ENCODE measurements around the gene GFI1B.
"Not testable (repeated sequence)": the region's sequence is repeated elsewhere in the genome, so short reads cannot be mapped to it uniquely, and the experiment has no call there.

The GFI1B gene

DNA sequence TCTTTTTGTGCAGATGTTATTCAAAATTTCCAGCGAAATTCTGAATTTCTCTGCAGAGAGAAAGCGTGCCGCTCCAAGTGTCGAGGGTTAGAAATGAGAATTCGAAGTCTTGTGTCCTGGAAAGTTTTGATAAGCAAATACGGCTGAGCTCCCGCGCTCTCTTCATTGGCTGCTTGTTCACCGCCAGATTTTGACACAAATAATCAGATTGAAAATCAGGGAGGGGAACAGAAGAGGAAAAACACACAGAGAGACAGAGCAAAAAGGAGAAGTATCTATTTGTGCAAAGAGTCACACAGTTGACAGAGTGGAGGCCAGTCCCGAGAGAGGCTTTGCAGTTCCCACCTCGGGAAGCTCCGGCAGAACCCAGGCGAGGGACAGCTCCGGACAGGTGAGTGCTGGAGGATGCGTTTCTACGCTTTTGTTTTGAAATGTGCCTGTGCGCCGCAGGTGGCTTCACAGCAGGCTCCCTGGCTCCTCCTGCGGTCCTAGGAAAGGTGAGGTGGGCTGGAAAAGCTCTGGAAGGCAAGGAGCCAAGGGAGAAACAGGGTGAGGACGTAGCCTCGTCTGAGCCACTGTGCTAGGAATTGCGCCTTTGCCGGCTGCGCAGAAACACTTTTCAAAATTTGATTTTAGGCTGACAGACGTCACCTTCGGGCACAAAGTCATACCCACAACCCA, at the start of gene GFI1B:
Gene GFI1B (plus strand): TSS at position 244 of the 681 bp plus-strand sequence. CDS start 7,985 bp downstream, outside the sequence.
- DNase-seq (ENCODE audit: low spot score), result no peak

DNA sequence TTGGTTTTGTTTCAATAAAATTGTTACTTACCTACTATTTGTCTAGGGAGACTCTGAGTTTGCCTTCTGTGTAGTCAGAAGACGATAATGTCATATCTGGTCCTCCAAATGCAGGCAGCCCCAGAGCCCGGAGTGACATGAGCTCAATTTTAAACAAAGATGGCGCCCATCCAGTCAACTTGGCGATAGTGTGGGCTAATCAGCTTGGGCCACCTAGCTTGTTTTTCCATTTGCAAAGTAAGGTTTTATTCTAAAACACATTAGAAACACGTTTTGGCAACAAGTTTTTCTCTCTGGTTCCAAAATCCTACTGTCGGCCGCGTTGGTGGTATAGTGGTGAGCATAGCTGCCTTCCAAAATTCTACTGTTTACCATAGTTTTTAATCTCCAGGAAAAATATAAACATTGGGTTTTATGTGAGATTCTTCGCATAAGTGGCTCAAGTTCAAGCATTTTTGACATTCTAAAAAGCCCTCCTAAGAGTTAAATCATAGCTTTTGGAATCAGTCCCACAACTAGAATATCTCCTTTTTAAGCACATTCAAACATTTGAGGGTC, 47.2 kb upstream of the GFI1B start:
- no peak for DNase-seq (ENCODE audit: low spot score)

DNA sequence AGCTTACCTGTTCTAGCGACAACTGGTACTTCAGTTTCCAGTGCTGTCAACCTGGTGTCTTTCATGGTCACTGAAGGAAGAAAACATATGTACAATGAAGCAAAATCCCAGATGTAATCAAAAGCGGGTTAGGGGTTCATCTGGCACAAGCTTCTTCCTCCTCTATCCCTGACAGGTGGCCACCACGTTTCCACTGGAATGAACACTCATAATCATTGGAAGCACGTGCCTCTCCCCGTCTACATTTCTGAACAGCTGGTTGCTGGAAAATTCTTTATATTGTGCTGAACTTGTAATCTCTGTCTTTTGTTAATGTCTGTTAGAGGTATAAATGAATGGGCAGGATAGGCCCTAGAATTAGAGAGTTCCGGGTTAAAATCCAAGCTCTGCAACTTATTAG, 43.5 kb upstream of the GFI1B start:
- DNase-seq (ENCODE audit: low spot score), result no peak

DNA sequence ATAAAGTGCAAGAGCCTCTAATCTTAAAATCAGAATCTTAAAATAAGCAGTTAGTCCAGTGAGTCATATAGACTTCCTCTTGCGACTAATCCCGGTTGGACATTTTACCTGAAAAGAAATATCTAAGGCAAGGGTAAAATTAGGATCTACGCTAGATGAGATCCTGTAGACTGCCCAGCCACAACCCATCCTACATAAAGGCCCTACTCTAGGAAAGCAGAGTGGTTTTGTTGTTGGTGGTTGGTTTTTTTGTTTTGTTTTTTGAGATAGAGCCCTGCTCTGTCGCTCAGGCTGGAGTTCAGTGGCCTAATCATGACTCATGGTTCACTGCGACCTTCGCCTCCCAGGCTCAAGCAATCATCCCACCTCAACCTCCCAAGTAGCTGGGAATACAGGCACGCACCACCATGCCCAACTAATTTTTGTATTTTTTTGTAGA, 41.0 kb upstream of the GFI1B start:
- no peak for DNase-seq (ENCODE audit: low spot score)

GRCh38 chr9:132939169-132939568, 39.3 kb upstream of the GFI1B start:
- DNase-seq (ENCODE audit: low spot score), result no peak

DNA sequence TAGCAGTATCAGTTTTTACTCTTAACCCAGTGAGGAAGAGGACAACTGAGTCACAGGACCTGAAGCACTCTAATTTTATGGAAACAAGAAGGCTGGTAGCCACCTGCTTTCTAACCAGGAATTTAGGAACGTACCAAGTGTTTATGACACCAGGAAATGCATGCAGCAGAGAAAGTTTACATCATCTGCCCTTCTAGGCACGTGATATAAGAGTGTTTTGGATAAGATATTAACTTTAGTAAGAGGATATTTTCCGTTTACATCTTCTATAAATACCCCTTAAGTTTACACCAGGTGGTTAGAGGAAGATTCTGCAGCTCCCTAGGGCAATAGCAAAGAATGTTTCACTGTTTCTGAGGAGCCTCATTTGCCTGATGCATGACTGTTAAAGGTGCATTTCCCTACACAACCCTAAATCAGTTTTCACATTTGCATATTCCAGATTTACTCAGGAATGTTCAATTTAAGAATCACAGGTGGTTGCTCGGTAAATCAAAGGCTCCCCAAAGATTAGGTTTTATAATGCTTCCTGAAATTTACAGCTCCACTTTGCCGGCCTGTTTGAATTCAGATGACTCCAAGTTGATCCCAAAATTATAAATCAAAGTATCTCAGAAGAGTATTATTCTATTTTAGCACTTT, 35.8 kb upstream of the GFI1B start:
- no peak for DNase-seq (ENCODE audit: low spot score)

GRCh38 chr9:132943651-132944293, 34.7 kb upstream of the GFI1B start:
- DNase-seq (ENCODE audit: low spot score), result no peak

DNA sequence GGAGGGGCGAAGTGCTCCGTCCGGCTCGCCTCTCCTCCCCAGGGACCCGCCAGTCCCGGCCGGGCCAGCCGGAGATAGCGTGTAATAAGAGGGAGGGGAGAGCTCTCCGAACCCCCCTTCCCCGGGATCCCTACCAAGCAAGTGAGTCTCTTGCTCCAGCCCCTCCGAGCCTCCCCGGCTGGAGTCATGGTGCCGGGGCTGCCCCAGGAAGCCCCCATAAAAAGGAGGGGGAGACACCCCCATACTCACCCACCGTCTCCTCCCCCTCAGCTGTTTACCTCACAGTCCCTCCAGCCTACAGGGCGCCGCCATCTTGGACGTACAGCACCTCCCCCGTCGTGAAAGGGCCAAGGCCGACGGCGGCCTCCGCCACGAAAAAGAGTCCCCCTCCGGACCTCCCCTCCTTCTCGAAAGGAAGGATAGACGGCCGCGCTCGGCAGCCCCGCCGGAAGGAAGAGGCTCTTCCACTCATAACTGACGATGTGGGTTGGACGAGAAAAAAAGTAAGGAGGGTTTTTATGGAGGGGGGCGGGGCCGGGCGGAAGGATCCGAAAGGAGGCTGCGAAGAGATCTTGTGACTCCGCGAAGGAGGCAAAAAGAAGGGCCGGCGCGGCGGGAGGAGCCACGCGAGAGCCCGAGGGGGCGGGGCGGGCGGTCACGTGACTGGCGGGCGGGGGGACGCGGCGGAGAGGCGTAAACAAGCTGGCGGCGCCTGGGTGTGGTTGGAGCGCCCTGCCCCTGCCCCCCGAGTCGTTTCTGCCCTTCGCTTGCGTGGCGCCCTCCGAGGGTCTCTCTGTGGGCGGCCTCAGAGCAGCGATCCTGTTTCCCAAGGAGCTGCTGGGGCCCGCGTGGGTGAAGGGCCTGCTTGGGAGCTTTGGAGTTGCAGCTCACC, 34.0 kb upstream of the GFI1B start, which contains the start of gene TSC1:
Gene TSC1 (minus strand): TSS at position 323 of the 892 bp plus-strand sequence. CDS start 15,744 bp downstream, outside the sequence.
- DNase-seq (ENCODE audit: low spot score), result peak; percentile 95

GRCh38 chr9:132945186-132946130, 33.0 kb upstream of the GFI1B start:
- no peak for DNase-seq (ENCODE audit: low spot score)

DNA sequence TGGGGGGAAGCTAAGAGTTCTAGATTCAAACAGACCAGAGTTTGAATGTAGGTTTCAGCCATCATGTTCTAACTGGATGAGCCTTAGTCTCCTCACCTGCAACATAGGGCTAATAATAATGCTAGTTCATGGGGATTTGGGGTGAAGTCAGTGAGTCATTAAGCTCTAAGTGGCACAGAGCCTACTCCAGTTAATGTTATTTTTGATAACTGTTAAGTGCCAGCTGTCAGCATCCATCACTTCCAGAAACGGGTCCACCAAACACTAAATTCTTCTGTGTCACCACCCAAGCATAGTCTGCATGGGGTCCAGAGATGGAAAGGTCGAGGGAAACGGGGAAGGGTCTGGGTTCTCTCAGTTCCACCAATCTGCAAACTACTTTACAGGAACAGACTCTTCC, 32.3 kb upstream of the GFI1B start:
- DNase-seq (ENCODE audit: low spot score), result no peak

GRCh38 chr9:132946631-132947295, 31.7 kb upstream of the GFI1B start:
- DNase-seq (ENCODE audit: low spot score), result no peak

DNA sequence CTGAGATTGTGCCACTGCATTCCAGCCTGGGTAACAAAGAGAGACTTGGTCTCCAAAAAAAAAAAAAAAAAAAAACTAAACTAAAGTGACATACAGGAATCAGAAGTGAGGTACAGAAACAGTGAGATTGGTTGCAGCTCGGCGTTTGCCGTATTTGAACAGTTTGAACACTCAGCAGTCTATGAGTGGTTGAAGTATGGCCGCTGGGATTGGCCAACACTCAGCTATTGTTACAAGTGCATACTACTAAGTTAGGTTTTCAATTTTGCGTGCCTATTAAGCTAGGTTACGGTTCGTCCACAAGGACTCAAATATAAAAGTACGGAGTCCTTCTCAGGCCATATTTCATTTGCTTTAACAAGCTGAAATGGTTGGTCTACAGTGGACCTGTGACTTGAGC, 30.7 kb upstream of the GFI1B start:
- no peak for DNase-seq (ENCODE audit: low spot score)

GRCh38 chr9:132948482-132949050, 29.9 kb upstream of the GFI1B start:
- DNase-seq (ENCODE audit: low spot score), result no peak

DNA sequence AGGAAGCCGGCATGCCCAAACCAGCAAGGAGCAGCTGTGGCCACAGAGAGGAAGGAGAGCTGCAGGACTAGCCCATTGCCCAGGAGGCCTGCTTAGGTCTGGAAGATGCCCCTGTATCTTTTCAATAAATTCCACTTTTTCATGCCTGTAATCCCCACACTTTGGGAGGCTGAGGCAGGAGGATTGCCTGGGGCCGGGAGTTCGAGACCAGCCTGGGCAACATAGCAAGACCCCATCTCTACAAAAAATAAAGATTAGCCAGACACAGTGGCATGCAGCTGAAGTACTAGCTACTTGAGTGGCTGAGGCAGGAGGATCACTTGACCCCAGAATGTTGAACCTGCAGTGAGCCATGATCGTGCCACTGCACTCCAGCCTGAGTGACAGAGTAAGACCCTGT, 28.8 kb upstream of the GFI1B start:
- no peak for DNase-seq (ENCODE audit: low spot score)

DNA sequence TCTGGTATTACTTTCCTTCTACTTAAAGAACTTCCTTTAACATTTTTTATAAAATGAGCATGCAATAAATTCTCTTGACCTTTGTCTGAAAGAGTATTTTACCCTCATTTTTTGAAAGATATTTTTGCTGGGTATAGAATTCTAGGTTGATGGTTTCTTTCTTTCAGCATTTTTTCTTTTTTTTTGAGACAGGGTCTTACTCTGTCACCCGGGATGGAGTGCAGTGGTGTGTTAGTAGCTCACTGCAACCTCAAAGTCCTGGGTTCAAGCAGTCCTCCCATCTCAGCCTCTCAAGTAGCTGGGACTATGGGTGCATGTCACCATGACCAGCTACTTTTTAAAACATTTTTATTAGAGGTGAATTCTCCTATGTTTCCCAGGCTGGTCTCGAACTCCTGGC, 23.4 kb upstream of the GFI1B start:
- no peak for DNase-seq (ENCODE audit: low spot score)

DNA sequence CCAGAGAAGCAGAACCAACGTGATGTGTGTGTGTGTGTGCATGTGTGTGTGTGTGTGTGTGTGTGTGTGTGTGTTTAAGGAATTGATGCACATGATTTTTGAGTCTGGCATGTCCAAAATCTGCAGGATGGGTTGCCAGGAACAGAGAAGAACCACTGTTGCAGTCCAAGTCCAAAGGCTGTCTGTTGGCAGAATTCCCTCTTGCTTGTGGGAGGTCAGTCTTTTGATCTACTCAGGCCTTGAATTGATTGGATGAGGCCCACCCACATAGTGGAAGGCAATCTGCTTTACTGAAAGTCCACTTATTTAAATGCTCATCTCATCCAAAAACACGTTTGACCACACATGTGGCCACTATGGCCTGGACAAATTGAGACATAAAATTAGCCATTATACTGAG, 22.7 kb upstream of the GFI1B start:
- no peak for DNase-seq (ENCODE audit: low spot score)

DNA sequence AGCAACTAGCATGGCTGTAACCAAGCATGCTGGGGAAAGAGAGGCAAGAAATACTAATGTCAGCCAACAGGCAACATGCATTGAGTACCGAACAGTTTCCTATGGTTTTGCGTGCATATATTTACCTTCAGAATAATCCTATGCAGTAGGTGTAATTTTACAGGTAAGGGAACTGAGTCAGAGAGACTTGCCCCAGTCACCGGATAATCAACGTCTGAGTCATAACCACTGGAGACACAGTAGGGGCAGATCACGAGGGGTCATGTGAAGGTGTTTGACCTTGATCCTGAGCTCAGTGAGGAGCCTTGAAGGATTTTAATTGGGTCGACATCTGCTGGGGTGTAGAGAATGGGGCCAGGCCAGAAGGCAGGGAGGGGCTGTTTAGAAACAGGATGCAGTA, 20.7 kb upstream of the GFI1B start:
- DNase-seq (ENCODE audit: low spot score), result no peak

DNA sequence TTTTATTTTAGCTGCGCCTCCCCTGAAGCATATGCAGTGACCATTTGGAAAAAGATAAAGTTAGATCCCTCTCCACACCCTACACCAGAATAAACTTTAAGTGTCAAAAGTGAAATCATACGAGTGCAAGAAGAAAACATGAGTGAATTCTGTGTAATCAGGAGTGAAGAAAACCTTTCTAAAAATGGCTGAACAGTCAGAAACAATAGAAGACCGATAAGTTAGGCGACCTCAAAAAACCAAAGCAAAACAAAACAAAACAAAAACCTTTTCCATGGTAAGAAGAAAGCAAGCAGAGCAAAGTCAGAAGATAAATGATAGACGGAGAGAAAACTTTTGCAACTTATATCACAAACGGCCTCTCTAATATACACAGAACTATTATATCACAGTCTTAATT, 17.5 kb upstream of the GFI1B start:
- no peak for DNase-seq (ENCODE audit: low spot score)

DNA sequence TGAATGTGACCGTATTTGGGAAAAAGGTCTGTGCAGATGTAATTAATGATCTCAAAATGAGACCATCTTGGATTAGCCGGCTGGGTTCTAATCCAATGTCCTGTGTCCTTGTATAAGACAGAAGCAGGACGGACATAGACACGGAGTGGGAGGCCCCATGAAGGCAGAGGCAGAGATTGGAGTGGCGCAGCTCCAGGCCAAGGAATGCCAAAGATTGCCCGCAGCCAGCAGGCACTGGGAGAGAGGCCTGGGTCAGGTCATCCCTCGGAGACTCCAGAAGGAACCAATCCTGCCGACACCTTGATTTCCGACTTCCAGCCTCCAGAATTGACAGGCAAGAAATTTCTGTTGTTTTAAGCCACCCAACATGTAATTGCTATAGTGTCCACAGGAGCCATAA, 13.0 kb upstream of the GFI1B start:
- DNase-seq (ENCODE audit: low spot score), result no peak

DNA sequence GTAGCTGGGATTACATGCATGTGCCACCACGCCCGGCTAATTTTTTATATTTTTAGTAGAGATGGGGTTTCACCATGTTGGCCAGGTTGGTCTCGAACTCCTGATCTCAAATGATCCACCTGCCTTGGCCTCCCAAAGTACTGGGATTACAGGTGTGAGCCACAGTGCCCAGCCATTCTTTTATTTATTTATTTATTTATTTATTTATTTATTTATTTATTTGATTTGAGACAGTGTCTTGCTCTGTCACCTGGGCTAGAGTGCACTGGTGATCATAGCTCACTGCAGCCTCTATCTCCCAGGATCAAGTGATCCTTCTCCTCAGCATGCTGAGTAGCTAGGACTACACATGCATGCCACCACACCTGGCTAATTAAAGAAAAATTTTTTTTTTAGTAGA, 10.6 kb upstream of the GFI1B start:
- DNase-seq (ENCODE audit: low spot score), result not testable (repeated sequence)

All from COLO829 (cell line).